ENCODE data around the gene SLC17A2. TPM values are rescaled to one million over a fixed set of nuclear protein-coding genes. Genes with fewer than 3 reads are reported as not detected.

Gene SLC17A2
- total and polyA plus RNA-seq, 2 of the 8 experiments (the other 6 are each of a cell fraction or from before 2014, with no cell fraction given) = not detected

DNA sequence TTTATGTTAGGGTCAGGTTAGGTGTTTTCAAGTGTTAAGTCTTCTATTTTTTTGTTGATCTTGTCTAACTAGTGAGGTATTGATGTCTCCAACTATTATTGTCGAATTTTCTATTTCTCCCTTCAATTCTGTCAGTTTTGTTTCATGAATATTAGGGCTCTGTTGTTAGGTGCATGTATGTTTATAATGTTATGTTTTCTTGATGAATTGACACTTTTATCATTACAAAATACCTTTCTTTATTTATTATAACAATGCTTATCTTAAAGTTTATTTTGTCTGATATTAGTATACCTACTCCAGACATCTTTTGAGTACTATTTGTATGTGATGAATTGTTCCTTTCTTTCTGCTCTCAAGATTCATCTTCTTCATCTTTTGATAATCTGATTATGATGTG lies 19.2 kb upstream of the SLC17A2 start:
- 78% methylated on average over 1 of the region's 1 CpG; no CpG with 5 or more reads in 1 of the 2 experiments for whole genome bisulfite sequencing, 2 experiments (ENCODE audit: extremely low coverage in 1 of 2, insufficient coverage in 1 of 2, insufficient read length in 1 of 2, insufficient replicate concordance in 2 of 2, low coverage in 1 of 2, low lambda C conversion rate in 2 of 2, missing lambda C conversion rate in 1 of 2)
- Histone ChIP-seq H3K9ac (replicated peaks in 1 of 4; ENCODE audit: extremely low read depth in 1 of 4, low read depth in 3 of 4, low read length in 3 of 4) (no peak overlapping the region), H3K27me3 (replicated peaks in 1 of 4; ENCODE audit: control insufficient read depth in 3 of 4, extremely low read depth in 1 of 4, insufficient read depth in 3 of 4, low read length in 3 of 4) (no peaks in the 10 kb centered on the region), H2BK15ac (ENCODE audit: low read length) (no peak overlapping the region), H3K18ac (ENCODE audit: extremely low read depth, low read length) (no peak overlapping the region), H3K23ac (ENCODE audit: insufficient read length) (no peak overlapping the region), H4K5ac (ENCODE audit: insufficient read length, low read depth, low read length) (no peak overlapping the region), H4K8ac (ENCODE audit: extremely low read depth, insufficient read depth, low read length) (no peak overlapping the region), H3K56ac (replicated peaks; ENCODE audit: insufficient read length, low read depth, low read length) (no peak overlapping the region), H2AK5ac (ENCODE audit: low read depth, low read length) (no peak overlapping the region), H2BK5ac (ENCODE audit: low read depth, low read length) (no peak overlapping the region), H2AFZ (ENCODE audit: low read length) (no peak overlapping the region), H3K4me1 (replicated peaks in 1 of 4; ENCODE audit: control insufficient read depth in 3 of 4, insufficient read depth in 4 of 4, low read length in 3 of 4) (no peaks in the 10 kb centered on the region), H2BK12ac (ENCODE audit: low read depth, low read length) (no peak overlapping the region), H3K36me3 (ENCODE audit: control insufficient read depth in 2 of 4, insufficient read depth in 4 of 4, low read length in 3 of 4) (no peaks in the 10 kb centered on the region; a peak in 1 of 8 replicates), H3K4me3 (ENCODE audit: extremely low read depth in 1 of 4, insufficient read depth in 2 of 4, low read depth in 3 of 4, low read length in 4 of 4) (no peak overlapping the region), H3K4ac (replicated peaks; ENCODE audit: insufficient read length, low read depth, low read length) (no peak overlapping the region), H3K79me1 (ENCODE audit: low read depth, low read length) (no peaks in the 10 kb centered on the region), H3K9me3 (ENCODE audit: insufficient read depth in 2 of 2, low read depth in 1 of 2, low read length in 1 of 2) (peaks cover 0 to 8% of the 10 kb centered on the region in 2 experiments; a peak in 2 of 4 replicates), H2BK120ac (replicated peaks; ENCODE audit: low read depth, low read length) (no peak overlapping the region), H4K20me1 (replicated peaks in 1 of 2; ENCODE audit: control insufficient read depth in 1 of 2, insufficient read depth in 2 of 2, low read length in 2 of 2) (no peaks in the 10 kb centered on the region), H3K27ac (ENCODE audit: low read depth, low read length) (no peak overlapping the region), H3K4me2 (ENCODE audit: insufficient read depth in 1 of 2, low read depth in 2 of 2, low read length in 2 of 2) (no peak overlapping the region), H2BK20ac (ENCODE audit: low read length) (no peak overlapping the region), H3K14ac (ENCODE audit: insufficient read length) (no peak overlapping the region), H3K23me2 (ENCODE audit: low read depth, low read length) (no peaks in the 10 kb centered on the region), H3K79me2 (ENCODE audit: control insufficient read depth in 1 of 2, insufficient read depth in 2 of 2, low read length in 2 of 2) (no peaks in the 10 kb centered on the region), H4K91ac (replicated peaks; ENCODE audit: insufficient read length, low read length) (no peak overlapping the region)
- CTCF ChIA-PET (ENCODE audit: partially characterized antibody) = interaction anchor here (0.7 to 1.0 kb wide), 2 partner anchors 11 to 43 kb away, joined by 3 read pairs; no protein-coding TSS in a partner anchor
- DNase-seq (ENCODE audit: low read depth in 1 of 2, low spot score in 2 of 2) (no peak), FAIRE-seq (no peak)
- TF ChIP-seq RXRA (IDR thresholded peaks at IDR 0.05; ENCODE audit: insufficient read depth, low read depth, low read length) (no peak), JUN (IDR thresholded peaks at IDR 0.05; ENCODE audit: low read depth, low read length) (no peak), KDM5A (IDR thresholded peaks at IDR 0.05; ENCODE audit: low read length) (no peak), CREB1 (IDR thresholded peaks at IDR 0.05) (no peak), TCF12 (IDR thresholded peaks at IDR 0.05; ENCODE audit: low read depth, low read length) (no peak), RBBP5 (IDR thresholded peaks at IDR 0.05; ENCODE audit: borderline replicate concordance, low read depth, low read length) (no peak), CTBP2 (IDR thresholded peaks at IDR 0.05; ENCODE audit: borderline replicate concordance, insufficient read depth, insufficient read length, low read length) (no peak), SIRT6 (IDR thresholded peaks at IDR 0.05; ENCODE audit: low read length) (no peak), JUND (IDR thresholded peaks at IDR 0.05; ENCODE audit: low read length) (no peak), SP2 (IDR thresholded peaks at IDR 0.05; ENCODE audit: low read length) (no peak)
- TF ChIP-seq, protein P1, sequence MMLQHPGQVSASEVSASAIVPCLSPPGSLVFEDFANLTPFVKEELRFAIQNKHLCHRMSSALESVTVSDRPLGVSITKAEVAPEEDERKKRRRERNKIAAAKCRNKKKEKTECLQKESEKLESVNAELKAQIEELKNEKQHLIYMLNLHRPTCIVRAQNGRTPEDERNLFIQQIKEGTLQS (IDR thresholded peaks at IDR 0.05; ENCODE audit: insufficient read depth, low read depth, low read length) = no peak
- POLR2A ChIA-PET (ENCODE audit: partially characterized antibody) = no interaction called here

Measured in H1 (cell line).